Breast epithelium (tissue), 4 donors: ENCODE results near the gene PAFAH2. TPM values are rescaled to one million over a fixed set of nuclear protein-coding genes. Genes with fewer than 3 reads are reported as not detected.
A peak's percentile ranks its signal among the peaks of the same experiment; 100 is the strongest.

ENCODE experiments used
- DNase-seq, 2 donors: peaks; one replicate each; pipeline ENCODE4 v3.0.0-alpha.2; 2019; ENCODE audit warnings: low spot score in 2 of 2
- H3K27ac ChIP-seq, 2 donors: fragments of 200-600 bp; sonication (generic) in 1 of 2; one replicate each; pipeline ENCODE4 v1.5.1; 2016 to 2019; ENCODE audit warnings: mild to moderate bottlenecking in 1 of 2
- H3K27me3 ChIP-seq, 2 donors: fragments of 200-600 bp; sonication (generic) in 1 of 2; one replicate each; pipeline versions ENCODE4 v1.5.1 to v1.6.0; 2017 to 2019; ENCODE audit warnings: control low read depth in 1 of 2, mild to moderate bottlenecking in 1 of 2
- H3K36me3 ChIP-seq: fragments of 200-600 bp; one replicate; pipeline ENCODE4 v1.5.1; 2019
- H3K4me1 ChIP-seq, 2 donors: fragments of 200-600 bp; sonication (generic); one replicate each; pipeline ENCODE4 v1.5.1; 2016 to 2019; ENCODE audit warnings: control low read depth in 1 of 2
- H3K4me3 ChIP-seq, 3 donors: fragments of 200-600 bp; sonication (generic); 1 replicate in 2 of 3; 2 replicates in 1 of 3; pipeline ENCODE4 v1.5.1; 2016 to 2019; ENCODE audit warnings: mild to moderate bottlenecking in 3 of 3, moderate library complexity in 2 of 3
- H3K9me3 ChIP-seq, 2 donors: fragments of 200-600 bp; sonication (generic) in 1 of 2; one replicate each; pipeline ENCODE4 v1.5.1; 2016 to 2019; ENCODE audit warnings: control low read depth in 1 of 2
- CTCF ChIP-seq, 3 donors: fragments of 450-650 bp; IDR thresholded peaks; one replicate each; pipeline ENCODE4 v1.5.1; 2016 to 2017; ENCODE audit warnings: antibody characterized with exemption in 3 of 3, mild to moderate bottlenecking in 3 of 3, moderate library complexity in 3 of 3
- POLR2A ChIP-seq: fragments of 450-650 bp; IDR thresholded peaks from one replicate; pipeline ENCODE4 v1.6.1; 2016; ENCODE audit warnings: antibody characterized with exemption, mild to moderate bottlenecking, moderate library complexity
- POLR2AphosphoS5 ChIP-seq, 3 donors: sonication (generic); formaldehyde crosslinking; IDR thresholded peaks; one replicate each; pipeline ENCODE4 v1.6.1; 2017; ENCODE audit warnings: antibody characterized with exemption in 3 of 3
- intact Hi-C: fragments of 100-400 bp; cut with DNase I; formaldehyde crosslinking; loops from one replicate; pipeline ENCODE4 v1.15.1; 2023; ENCODE audit warnings: low total_unique reads
- total RNA-seq, 3 donors: library from RNA; depleted of rRNA; stranded (reverse); fragments of >200 nt; gene quantifications; one replicate each; pipeline ENCODE4 v1.1.0, GENCODE V29; 2016

The PAFAH2 gene
- total RNA-seq, 3 donors from 2014 or later = 8.2 to 19.9 (median 9.8) TPM

GRCh38 chr1:26035203-26035958 is 37.5 kb upstream of the PAFAH2 start:
- peaks cover 3% of the 10 kb centered on the region in 2 donors for H3K4me1 ChIP-seq
- peak; percentile 50 to 79 (median 67) for TF ChIP-seq POLR2AphosphoS5 (IDR thresholded peaks at IDR 0.05)
- TF ChIP-seq CTCF (IDR thresholded peaks at IDR 0.05) = no peak
- TF ChIP-seq POLR2A = peak; percentile 77
- peak overlapping the region; percentile 74 to 88 for H3K27ac ChIP-seq
- H3K36me3 ChIP-seq = no peaks in the 10 kb centered on the region
- H3K4me3 ChIP-seq = peak overlapping the region; percentile 55 to 86 (median 77)
- DNase-seq = peak; percentile 93 to 94
- no peaks in the 10 kb centered on the region for H3K9me3 ChIP-seq
- H3K27me3 ChIP-seq = no peaks in the 10 kb centered on the region
- intact Hi-C loops = no loop called here

- TF ChIP-seq POLR2AphosphoS5 (IDR thresholded peaks at IDR 0.05) (no peak), CTCF (IDR thresholded peaks at IDR 0.05) (no peak), POLR2A (no peak)
- intact Hi-C loops = no loop called here
- no peak for DNase-seq
- H3K36me3 ChIP-seq = no peaks in the 10 kb centered on the region
- H3K27me3 ChIP-seq = no peaks in the 10 kb centered on the region
- peak overlapping the region; percentile 55 to 86 (median 77) for H3K4me3 ChIP-seq
- H3K27ac ChIP-seq = peak overlapping the region; percentile 74 to 88
- no peaks in the 10 kb centered on the region for H3K9me3 ChIP-seq
- peaks cover 3% of the 10 kb centered on the region in 2 donors for H3K4me1 ChIP-seq
Measured at GRCh38 chr1:26034504-26035202, 36.8 kb upstream of the PAFAH2 start.

GRCh38 chr1:26032656-26033357 is 34.9 kb upstream of the PAFAH2 start:
- no peaks in the 10 kb centered on the region for H3K9me3 ChIP-seq
- intact Hi-C loops = no loop called here
- no peaks in the 10 kb centered on the region for H3K36me3 ChIP-seq
- H3K4me3 ChIP-seq = no peak overlapping the region
- H3K4me1 ChIP-seq = peaks cover 3% of the 10 kb centered on the region in 2 donors
- no peaks in the 10 kb centered on the region for H3K27me3 ChIP-seq
- TF ChIP-seq POLR2AphosphoS5 (IDR thresholded peaks at IDR 0.05) (no peak), CTCF (IDR thresholded peaks at IDR 0.05) (no peak), POLR2A (no peak)
- no peak for DNase-seq
- no peak overlapping the region for H3K27ac ChIP-seq

GRCh38 chr1:26031611-26032220 is 33.9 kb upstream of the PAFAH2 start:
- no peak for TF ChIP-seq POLR2A
- TF ChIP-seq CTCF (IDR thresholded peaks at IDR 0.05) = no peak
- TF ChIP-seq POLR2AphosphoS5 (IDR thresholded peaks at IDR 0.05) = no peak
- H3K4me3 ChIP-seq = no peak overlapping the region
- peaks cover 3% of the 10 kb centered on the region in 2 donors for H3K4me1 ChIP-seq
- H3K27ac ChIP-seq = no peak overlapping the region
- intact Hi-C loops = no loop called here
- H3K27me3 ChIP-seq = no peaks in the 10 kb centered on the region
- no peak for DNase-seq
- H3K36me3 ChIP-seq = no peaks in the 10 kb centered on the region
- H3K9me3 ChIP-seq = no peaks in the 10 kb centered on the region
